Endothelial cell of umbilical vein (primary cell): Measurements from ENCODE around the gene UST. TPM values are rescaled to one million over a fixed set of nuclear protein-coding genes. Genes with fewer than 3 reads are reported as not detected.

ENCODE experiments used
- BruUV-seq: library from RNA; stranded (reverse); fragments of 400-500 nt; replicated peaks from 2 replicates; lab custom pipeline; 2021; lab: Mats Ljungman, UMichigan
- CTCF ChIA-PET: fragments of 300-600, 350-600 bp; sonication (Branson Sonifier 250); formaldehyde crosslinking; loops from one replicate; lab custom pipeline; 2021; ENCODE audit warnings: antibody characterized with exemption, inconsistent platforms; lab: Charles Lee
- POLR2A ChIA-PET: fragments of 300-600, 350-600 bp; sonication (Branson Sonifier 250); formaldehyde crosslinking; loops from one replicate; lab custom pipeline; 2021; ENCODE audit warnings: antibody characterized with exemption, inconsistent platforms; lab: Charles Lee
- DNase-seq: peaks from one replicate; pipeline ENCODE4 v3.0.0-alpha.2; 2011; ENCODE audit warnings: low read depth, low spot score
- FAIRE-seq: peaks from 2 replicates; lab custom pipeline; 2011; peaks lifted over from hg19 to GRCh38; lab: Jason Lieb, UNC
- H2AFZ ChIP-seq: 2 replicates; pipeline ENCODE4 v1.6.0; 2012; ENCODE audit warnings: low read depth, low read length, control low read depth, inconsistent platforms
- H3K27ac ChIP-seq: 2 replicates; pipeline ENCODE4 v1.5.1; 2011; ENCODE audit warnings: low read depth, mild to moderate bottlenecking, control low read depth, low read length, moderate library complexity; ENCODE audit not compliant: insufficient read depth
- H3K27me3 ChIP-seq, 2 experiments: 2 replicates each; pipeline versions ENCODE4 v1.6.0 to v1.6.1; 2011; ENCODE audit warnings: low read length in 2 of 2, mixed read lengths in 1 of 2; ENCODE audit not compliant: control insufficient read depth in 2 of 2, insufficient read depth in 2 of 2
- H3K36me3 ChIP-seq, 2 experiments: 2 replicates in 1 of 2; 3 replicates in 1 of 2; pipeline ENCODE4 v1.5.1; 2011; ENCODE audit warnings: low read length in 2 of 2, mild to moderate bottlenecking in 1 of 2, moderate library complexity in 1 of 2; ENCODE audit not compliant: control insufficient read depth in 2 of 2, insufficient read depth in 2 of 2; ENCODE audit errors: extremely low read depth in 1 of 2
- H3K4me1 ChIP-seq: 3 replicates; pipeline ENCODE4 v1.5.1; 2011; ENCODE audit warnings: mild to moderate bottlenecking, low read length; ENCODE audit not compliant: control insufficient read depth, insufficient read depth; ENCODE audit errors: extremely low read depth
- H3K4me2 ChIP-seq: 2 replicates; pipeline ENCODE4 v1.6.1; 2011; ENCODE audit warnings: low read length, control low read depth, mixed read lengths; ENCODE audit not compliant: insufficient read depth
- H3K4me3 ChIP-seq, 3 experiments: fragments of 200-600 bp in 1 of 3; sonication (generic), shearing (Covaris generic) in 1 of 3; replicated peaks in 1 of 3; 2 replicates each; pipeline ENCODE4 v1.5.1; 2011 to 2016; ENCODE audit warnings: control low read depth in 3 of 3, low read length in 3 of 3, mild to moderate bottlenecking in 2 of 3, inconsistent platforms in 1 of 3, low read depth in 1 of 3, moderate library complexity in 1 of 3; ENCODE audit not compliant: insufficient read depth in 1 of 3
- H3K79me2 ChIP-seq: 2 replicates; pipeline ENCODE4 v1.6.0; 2012; ENCODE audit warnings: low read length, inconsistent platforms; ENCODE audit not compliant: control insufficient read depth, insufficient read depth
- H3K9ac ChIP-seq: replicated peaks from 2 replicates; pipeline ENCODE3; 2011; ENCODE audit warnings: low read length, control low read depth; ENCODE audit not compliant: insufficient read depth; ENCODE audit errors: extremely low read depth
- H3K9me1 ChIP-seq: replicated peaks from 3 replicates; pipeline ENCODE4 v1.6.0; 2011; ENCODE audit warnings: mild to moderate bottlenecking, low read length; ENCODE audit not compliant: control insufficient read depth, insufficient read depth; ENCODE audit errors: extremely low read depth
- H3K9me3 ChIP-seq: replicated peaks from 2 replicates; pipeline ENCODE4 v1.5.1; 2012; ENCODE audit warnings: low read length, inconsistent platforms; ENCODE audit not compliant: control insufficient read depth, insufficient read depth
- H4K20me1 ChIP-seq: replicated peaks from 2 replicates; pipeline ENCODE3; 2011; ENCODE audit warnings: mild to moderate bottlenecking, low read length; ENCODE audit not compliant: control insufficient read depth, insufficient read depth; ENCODE audit errors: extremely low read depth
- EZH2 ChIP-seq: IDR thresholded peaks from 2 replicates; pipeline ENCODE4 v1.6.1; 2012; ENCODE audit warnings: borderline replicate concordance, low read depth, mild to moderate bottlenecking, moderate library complexity, low read length, inconsistent platforms; ENCODE audit not compliant: severe bottlenecking
- FOS ChIP-seq: IDR thresholded peaks from 2 replicates; pipeline ENCODE4 v1.6.1; 2011; ENCODE audit warnings: mild to moderate bottlenecking, low read length, moderate library complexity, borderline replicate concordance; ENCODE audit not compliant: insufficient read depth
- GATA2 ChIP-seq: IDR thresholded peaks from 2 replicates; pipeline ENCODE4 v1.7.0; 2011; ENCODE audit warnings: low read depth, mild to moderate bottlenecking, moderate library complexity, mixed read lengths, low read length; ENCODE audit not compliant: insufficient read length, insufficient read depth
- JUN ChIP-seq: IDR thresholded peaks from 2 replicates; pipeline ENCODE4 v1.6.1; 2011; ENCODE audit warnings: borderline replicate concordance, low read depth; ENCODE audit not compliant: insufficient read length, insufficient read depth
- MYC ChIP-seq: IDR thresholded peaks from one replicate; pipeline ENCODE4 v1.6.1; 2011; ENCODE audit warnings: mild to moderate bottlenecking, low read depth, low read length
- POLR2AphosphoS5 ChIP-seq: IDR thresholded peaks from 2 replicates; pipeline ENCODE4 v1.6.1; 2012; ENCODE audit warnings: low read depth, mild to moderate bottlenecking, control low read depth, low read length, moderate library complexity; ENCODE audit not compliant: insufficient read depth
- dilution Hi-C: fragments of 300-500 bp; cut with MboI; formaldehyde crosslinking; loops from one replicate; pipeline ENCODE4 v1.15.0; 2019; ENCODE audit warnings: low sequenced_read_pairs; ENCODE audit not compliant: extremely low pct_ligation_motif_present
- intact Hi-C: fragments of 100-400 bp; cut with micrococcal nuclease; formaldehyde crosslinking; loops from one replicate; pipeline ENCODE4 v1.10.0; 2022
- polyA plus RNA-seq, 4 experiments: library from polyadenylated mRNA; depleted of rRNA in 3 of 4; stranded (reverse) in 3 of 4; unstranded in 1 of 4; fragments of >200 nt; gene quantifications; 2 replicates each; pipeline versions ENCODE4 v1.2.1 to v1.2.3, GENCODE V29; 2011 to 2012; ENCODE audit warnings: missing spikeins in 1 of 4
- total RNA-seq: library from RNA; stranded (reverse); gene quantifications from 2 replicates; pipeline ENCODE4 v1.2.3, GENCODE V29; 2021
- TF ChIP-seq, protein P1 (sequence below), 2 donors: IDR thresholded peaks; 1 replicate in 1 of 2; 2 replicates in 1 of 2; pipeline ENCODE4 v1.5.1; 2011; ENCODE audit warnings: low read length in 2 of 2, mild to moderate bottlenecking in 2 of 2, moderate library complexity in 2 of 2, control low read depth in 1 of 2, inconsistent platforms in 1 of 2, low read depth in 1 of 2; ENCODE audit not compliant: insufficient read depth in 1 of 2; ENCODE audit errors: extremely low read depth in 1 of 2
- TF ChIP-seq, protein P2 (sequence below): IDR thresholded peaks from 2 replicates; pipeline ENCODE4 v1.6.1; 2011; ENCODE audit not compliant: insufficient read depth, insufficient read length

Gene UST
- total and polyA plus RNA-seq, 2 donors (not counting 3 experiments of a cell fraction or from before 2014, with no cell fraction given), result 0.26 to 0.84 TPM

DNA sequence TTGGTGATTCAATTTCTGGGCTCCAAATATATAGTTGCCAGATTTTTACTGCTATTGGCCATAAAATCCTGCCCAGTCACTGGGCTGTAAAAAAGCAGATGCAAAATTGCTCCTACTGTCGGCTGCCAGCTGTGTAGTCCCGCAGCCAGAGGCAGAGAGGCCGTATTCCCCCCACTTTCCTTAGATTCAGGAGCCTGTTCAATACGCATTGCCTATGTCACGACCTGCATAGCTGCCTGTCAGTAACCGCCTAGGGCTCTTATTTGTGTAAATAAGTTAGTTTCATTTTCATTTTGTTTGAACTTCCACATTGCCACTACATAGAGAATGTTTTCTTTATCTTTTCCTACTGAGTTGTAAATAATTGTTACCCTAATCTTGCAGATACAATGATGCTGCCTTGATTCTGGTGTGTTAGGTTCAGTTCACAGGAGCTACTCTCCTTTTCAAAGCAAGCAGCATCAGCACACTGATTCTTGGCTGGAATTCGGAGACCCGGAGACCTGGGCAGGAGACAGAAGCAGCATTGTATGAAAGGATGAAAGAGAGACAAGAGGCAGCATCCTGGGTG lies 46.0 kb upstream of the UST start:
- Histone ChIP-seq H3K27me3 (no peaks in the 10 kb centered on the region), H3K9me1 (no peaks in the 10 kb centered on the region), H3K79me2 (no peaks in the 10 kb centered on the region), H3K4me1 (no peaks in the 10 kb centered on the region), H3K9me3 (no peaks in the 10 kb centered on the region), H3K27ac (no peak overlapping the region), H2AFZ (no peak overlapping the region), H3K9ac (no peak overlapping the region), H3K4me3 (no peak overlapping the region), H4K20me1 (no peaks in the 10 kb centered on the region), H3K4me2 (no peak overlapping the region), H3K36me3 (no peaks in the 10 kb centered on the region)
- dilution Hi-C loops, result no loop called here
- FAIRE-seq, result no peak
- DNase-seq, result no peak
- ChIA-PET POLR2A (no interaction called here), CTCF (no interaction called here)
- no TSS peak for BruUV-seq
- intact Hi-C loops, result no loop called here
- TF ChIP-seq JUN, result no peak
- no peak for TF ChIP-seq MYC
- TF ChIP-seq GATA2, result no peak
- no peak for TF ChIP-seq FOS
- no peak for TF ChIP-seq POLR2AphosphoS5
- no peak for TF ChIP-seq EZH2
- TF ChIP-seq, protein P1, sequence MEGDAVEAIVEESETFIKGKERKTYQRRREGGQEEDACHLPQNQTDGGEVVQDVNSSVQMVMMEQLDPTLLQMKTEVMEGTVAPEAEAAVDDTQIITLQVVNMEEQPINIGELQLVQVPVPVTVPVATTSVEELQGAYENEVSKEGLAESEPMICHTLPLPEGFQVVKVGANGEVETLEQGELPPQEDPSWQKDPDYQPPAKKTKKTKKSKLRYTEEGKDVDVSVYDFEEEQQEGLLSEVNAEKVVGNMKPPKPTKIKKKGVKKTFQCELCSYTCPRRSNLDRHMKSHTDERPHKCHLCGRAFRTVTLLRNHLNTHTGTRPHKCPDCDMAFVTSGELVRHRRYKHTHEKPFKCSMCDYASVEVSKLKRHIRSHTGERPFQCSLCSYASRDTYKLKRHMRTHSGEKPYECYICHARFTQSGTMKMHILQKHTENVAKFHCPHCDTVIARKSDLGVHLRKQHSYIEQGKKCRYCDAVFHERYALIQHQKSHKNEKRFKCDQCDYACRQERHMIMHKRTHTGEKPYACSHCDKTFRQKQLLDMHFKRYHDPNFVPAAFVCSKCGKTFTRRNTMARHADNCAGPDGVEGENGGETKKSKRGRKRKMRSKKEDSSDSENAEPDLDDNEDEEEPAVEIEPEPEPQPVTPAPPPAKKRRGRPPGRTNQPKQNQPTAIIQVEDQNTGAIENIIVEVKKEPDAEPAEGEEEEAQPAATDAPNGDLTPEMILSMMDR (IDR thresholded peaks at IDR 0.05; ENCODE audit: extremely low read depth in 1 of 2, insufficient read depth in 1 of 2, low read depth in 1 of 2, low read length in 2 of 2), result no peak
- TF ChIP-seq, protein P2, sequence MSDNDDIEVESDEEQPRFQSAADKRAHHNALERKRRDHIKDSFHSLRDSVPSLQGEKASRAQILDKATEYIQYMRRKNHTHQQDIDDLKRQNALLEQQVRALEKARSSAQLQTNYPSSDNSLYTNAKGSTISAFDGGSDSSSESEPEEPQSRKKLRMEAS, result no peak
